NCI-H774 (cell line): ENCODE measurements around the gene TMA7B.
A peak's percentile ranks its signal among the peaks of the same experiment; 100 is the strongest.

Source experiments
- DNase-seq: peaks from one replicate; lab custom pipeline; 2025; lab: John Stamatoyannopoulos, UW

The TMA7B gene

GRCh38 chr22:40001800-40002577, 41.8 kb downstream of the TMA7B start:
- no peak for DNase-seq

- no peak for DNase-seq
Observed at GRCh38 chr22:40002935-40003715, 42.9 kb downstream of the TMA7B start.

GRCh38 chr22:40004836-40005235, 44.6 kb downstream of the TMA7B start:
- DNase-seq: no peak

GRCh38 chr22:40006641-40007040, 46.4 kb downstream of the TMA7B start:
- DNase-seq: no peak

- DNase-seq: no peak
Observed at GRCh38 chr22:40007853-40008710, 47.9 kb downstream of the TMA7B start.

- no peak for DNase-seq
Observed at GRCh38 chr22:40008726-40009291, 48.6 kb downstream of the TMA7B start.

- DNase-seq: peak; percentile 35
Observed at GRCh38 chr22:40009292-40009774, 49.1 kb downstream of the TMA7B start.

GRCh38 chr22:40009951-40010671, 49.9 kb downstream of the TMA7B start:
- DNase-seq: no peak

GRCh38 chr22:40010746-40011145, 50.5 kb downstream of the TMA7B start:
- no peak for DNase-seq
